PC-9 (cell line): ENCODE measurements around the gene PSG4.
"Not testable (repeated sequence)": the region's sequence is repeated elsewhere in the genome, so short reads cannot be mapped to it uniquely, and the experiment has no call there.

ENCODE experiments used
- CTCF ChIP-seq: fragments of 200-600 bp; sonication (generic); conservative IDR thresholded peaks from 2 replicates; pipeline ENCODE4 v1.6.1; 2017; ENCODE audit warnings: mixed run types, antibody characterized with exemption, mild to moderate bottlenecking, moderate library complexity
- EZH2 ChIP-seq: fragments of 200-600 bp; sonication (generic); IDR thresholded peaks from 2 replicates; pipeline ENCODE4 v1.8.0; 2017; ENCODE audit warnings: antibody characterized with exemption, low read depth

GRCh38 chr19:43242211-43242610 is 36.8 kb upstream of the PSG4 start:
- not testable (repeated sequence) for TF ChIP-seq CTCF, EZH2
